HG03571 (cell line): ENCODE data around the gene LRCH1.

Source experiments
- ATAC-seq: cut with Tn5 transposase; IDR thresholded peaks from one replicate; pipeline ENCODE4 v1.9.1; 2021; ENCODE audit not compliant: unreplicated experiment

Gene LRCH1

DNA sequence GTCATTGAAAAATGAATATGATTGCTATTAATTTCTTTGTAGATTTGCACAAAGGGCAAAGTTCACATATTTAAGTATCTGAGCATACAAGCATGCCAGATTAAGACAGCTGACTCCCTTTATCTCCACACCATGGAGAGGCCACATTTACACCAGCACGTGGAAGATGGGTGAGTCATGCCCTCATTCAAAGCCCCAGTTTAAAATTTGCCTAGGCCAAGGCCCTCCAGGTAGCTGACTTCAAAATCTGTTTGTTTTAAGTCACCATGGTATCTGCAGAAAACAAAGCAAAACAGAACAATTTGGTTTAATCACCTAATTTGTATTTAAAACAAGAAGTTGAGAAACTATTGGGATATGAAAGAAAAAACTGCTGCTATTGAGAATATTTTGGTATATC lies 134.8 kb downstream of the LRCH1 start:
- ATAC-seq: no peak

DNA sequence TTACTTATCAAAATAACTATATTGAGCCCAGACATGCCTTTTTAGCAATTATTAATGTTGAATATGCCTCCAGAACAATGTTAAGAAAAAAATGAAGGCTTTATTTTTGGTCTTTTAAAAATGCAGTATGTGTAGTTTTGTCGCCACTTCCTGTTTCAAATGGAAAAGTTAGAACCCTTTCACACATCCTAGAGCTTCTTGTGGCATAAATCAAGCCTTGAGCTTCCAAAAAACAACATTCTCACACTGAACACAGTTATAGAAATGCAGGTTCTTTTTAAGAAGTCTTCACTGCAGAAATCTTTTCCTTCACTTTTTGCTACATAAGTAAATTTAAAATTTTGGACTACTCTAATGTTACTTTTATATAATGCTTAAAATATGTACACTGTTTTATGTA lies 135.3 kb downstream of the LRCH1 start:
- no peak for ATAC-seq

DNA sequence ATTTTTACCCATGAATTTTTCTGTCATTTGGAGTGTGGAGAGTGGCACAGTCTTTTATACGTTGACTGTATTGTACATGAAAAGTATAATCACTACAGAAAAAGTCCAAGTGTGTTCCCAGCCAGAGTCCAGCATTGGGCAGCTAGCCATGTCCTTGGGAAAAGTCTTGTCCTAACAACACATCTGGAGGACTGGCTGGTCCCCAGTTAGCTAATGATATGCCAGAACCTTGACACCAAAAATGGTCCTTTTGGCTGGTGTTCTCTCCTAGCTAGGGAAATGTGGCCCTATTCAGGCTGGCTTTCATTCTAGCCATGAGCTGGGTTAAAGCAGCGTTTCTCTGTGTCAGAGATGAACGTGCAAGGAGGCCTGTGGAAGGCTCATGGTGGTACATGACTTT lies 145.0 kb downstream of the LRCH1 start:
- ATAC-seq: no peak

DNA sequence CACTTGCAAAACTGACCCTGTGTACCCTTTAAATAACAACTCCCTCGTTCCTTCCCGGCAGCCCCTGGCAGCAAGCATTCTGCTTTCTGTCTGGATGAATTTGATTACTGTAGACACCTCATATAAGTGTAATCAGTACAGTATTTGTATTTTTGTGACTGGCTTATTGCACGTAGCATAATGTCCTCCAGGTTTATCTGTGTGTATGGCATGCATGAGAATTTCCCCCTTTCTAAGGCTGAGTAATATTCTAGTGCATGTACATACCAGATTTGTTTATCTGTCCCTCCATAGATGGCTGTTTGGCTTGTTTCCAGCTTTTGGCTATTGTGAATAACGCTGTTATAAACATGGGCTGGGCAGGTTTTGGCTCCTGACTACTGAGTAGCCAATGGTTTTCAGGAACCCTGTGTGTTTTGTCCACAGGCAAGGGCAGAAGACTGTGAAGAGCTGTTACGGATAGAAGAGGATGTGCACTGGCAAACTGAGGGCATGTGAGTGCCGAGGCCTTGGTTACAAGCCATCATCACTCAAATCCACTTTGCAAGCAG lies 146.0 kb downstream of the LRCH1 start:
- ATAC-seq: no peak

DNA sequence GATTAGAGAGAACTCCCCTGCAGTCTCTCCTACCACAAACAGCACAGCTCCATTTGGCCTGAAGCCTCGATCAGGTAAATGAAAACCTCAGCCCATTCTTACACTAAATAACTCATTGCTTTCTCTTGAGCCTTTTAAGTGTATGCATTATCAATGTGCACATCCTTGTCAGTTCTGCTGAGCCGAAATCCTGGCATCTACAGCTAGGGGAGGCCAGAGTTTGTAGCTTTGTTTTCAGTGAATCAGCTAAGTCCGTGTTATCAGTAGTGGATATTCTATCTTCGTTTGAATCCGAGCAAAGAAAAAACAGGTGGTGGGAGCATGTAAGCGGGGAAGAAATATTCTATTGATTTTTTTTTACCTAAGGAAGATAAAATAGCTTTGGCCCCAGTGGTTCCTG lies 159.6 kb downstream of the LRCH1 start:
- ATAC-seq: no peak

DNA sequence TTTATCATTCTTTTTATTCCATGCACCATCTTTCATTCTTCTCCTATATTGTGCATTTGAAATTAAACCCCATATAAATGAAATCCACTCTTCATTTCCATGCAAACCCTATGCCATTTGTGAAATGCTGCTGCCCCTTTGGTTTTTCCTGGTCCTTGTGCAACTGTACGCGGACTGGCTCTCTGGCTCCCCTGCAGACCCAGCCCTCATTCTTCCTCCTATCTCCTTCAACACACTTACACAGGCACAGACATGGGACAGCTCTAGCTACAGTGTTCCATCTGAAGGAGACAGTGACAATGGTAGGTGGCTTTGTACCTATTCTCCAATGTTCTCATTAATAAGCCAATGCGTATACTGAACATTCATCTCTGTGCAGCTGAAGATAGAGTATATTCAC lies 162.4 kb downstream of the LRCH1 start:
- no peak for ATAC-seq

DNA sequence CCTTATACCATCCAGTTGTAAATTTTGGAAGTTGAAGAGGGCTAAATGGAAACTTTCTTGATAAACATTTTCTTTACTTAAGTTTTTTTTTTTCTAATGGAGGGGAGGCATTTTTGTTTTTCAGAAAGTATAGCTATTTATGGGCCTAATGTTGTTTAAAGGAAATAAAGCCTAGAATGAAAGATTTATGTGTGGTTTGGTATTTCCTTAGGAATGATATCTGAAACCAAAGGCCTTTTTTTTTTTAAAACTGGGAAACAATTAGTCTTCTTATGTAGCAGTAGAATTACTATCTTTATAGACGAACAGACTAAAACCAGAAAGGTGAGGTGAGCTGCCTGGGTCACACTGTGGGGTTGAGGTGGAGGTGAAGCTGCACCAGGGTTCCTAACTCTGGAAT lies 163.9 kb downstream of the LRCH1 start:
- no peak for ATAC-seq

DNA sequence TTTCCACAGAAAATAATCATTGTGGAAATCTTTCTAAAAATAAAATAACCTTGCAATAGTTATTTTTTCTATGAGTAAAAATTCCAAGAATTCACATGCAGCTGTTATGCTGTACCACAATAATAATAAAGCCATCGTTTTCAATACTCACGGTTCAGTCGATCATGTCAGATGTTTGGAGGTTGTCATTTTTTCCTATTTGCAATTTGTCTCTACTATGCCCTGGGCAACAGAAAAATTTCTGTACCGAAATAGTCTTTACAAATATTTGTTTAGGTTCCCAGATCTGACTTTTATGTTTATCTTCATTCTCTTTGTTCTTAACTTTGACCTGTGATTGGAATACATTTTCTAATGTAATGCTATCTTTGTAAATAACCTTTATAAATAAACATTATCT lies 164.3 kb downstream of the LRCH1 start:
- no peak for ATAC-seq

DNA sequence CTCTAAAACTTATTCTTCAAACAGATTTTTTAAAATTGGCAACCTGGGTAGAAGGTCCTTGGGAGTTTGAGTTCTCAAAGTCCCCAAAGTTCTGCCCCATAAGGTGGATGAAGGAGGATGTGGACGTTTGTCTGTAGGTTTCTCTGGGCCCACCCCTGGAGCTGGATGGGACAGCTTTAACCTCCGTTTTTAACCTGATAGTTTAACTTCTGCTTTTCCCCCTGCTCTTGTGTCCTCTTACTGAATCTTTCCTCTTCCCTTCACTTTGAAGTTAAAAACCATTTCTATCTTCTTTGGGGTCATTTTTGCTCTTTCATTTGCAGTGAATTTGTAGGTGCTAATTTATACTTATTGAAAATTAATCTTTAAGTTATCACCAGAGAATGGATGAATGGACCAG lies 164.9 kb downstream of the LRCH1 start:
- no peak for ATAC-seq

DNA sequence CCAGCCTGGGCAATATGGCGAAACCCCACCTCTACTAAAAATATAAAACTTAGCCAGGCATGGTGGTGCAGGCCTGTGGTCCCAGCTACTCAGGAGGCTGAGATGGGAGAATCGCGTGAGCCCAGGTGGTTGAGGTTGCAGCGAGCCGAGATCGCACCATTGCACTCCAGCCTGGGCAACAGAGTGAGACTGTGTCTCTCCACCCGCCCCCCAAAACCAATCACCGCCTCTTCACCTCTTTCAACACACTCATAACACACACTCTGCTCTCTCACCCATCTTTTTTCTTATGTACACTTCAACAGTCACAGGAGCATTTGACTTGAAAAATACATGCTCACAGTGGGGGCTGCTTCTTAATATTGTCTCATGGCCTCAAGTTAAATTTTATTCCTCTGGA lies 167.2 kb downstream of the LRCH1 start:
- ATAC-seq: no peak

DNA sequence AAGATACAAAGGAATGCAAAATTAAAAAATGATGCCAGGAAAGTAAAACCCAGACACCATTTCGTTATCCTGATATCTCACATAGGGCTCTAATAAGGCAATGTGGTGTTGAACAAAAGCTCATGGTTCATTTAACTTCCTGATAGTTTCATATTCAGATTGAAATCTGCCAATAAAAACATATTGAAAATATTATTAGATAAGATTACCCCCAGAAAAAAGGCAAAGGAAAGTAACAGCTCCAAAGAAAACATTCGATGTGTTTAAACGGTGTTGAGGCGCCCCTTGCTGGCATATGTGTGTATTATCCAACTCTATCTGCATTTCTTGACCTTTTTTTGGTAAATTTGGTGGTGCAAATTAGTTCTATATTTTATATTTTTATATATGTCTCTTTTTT lies 168.1 kb downstream of the LRCH1 start:
- ATAC-seq: no peak

DNA sequence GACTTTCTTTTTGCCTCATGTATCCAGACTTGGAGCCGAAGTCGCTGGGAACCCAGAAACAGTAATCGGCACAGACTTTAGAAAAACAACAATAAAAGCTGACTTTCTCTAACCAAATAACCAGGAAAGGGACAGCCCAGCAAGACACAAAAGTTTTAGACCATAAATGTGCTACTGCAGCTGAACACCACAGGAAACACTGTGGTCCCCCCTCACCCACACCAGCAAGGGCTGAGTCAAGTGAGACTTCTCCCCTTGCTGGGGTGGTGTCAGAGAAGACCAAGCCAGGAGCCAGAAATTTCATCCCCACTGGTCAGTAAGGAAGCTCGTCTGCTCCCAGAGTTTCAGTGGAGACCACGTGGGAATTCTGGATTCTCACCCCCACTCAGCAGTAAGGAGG lies 173.4 kb downstream of the LRCH1 start:
- no peak for ATAC-seq

DNA sequence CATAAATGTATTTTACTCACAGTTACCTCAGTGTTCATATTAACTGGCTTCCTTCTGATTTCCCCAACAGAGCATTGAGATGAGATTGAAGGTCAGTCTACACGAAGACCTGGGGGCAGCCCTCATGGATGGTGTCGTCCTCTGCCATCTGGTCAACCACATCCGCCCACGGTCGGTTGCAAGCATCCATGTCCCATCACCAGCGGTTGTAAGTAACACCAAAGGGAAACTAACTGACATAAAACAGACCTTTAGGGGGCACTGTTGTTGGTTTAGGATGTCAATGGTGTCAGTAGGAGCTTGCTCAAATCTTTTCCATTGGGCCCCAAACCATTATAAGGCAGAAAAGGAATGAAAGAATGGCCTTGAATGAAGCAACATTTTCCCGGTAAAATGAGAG lies 175.8 kb downstream of the LRCH1 start:
- ATAC-seq: no peak

DNA sequence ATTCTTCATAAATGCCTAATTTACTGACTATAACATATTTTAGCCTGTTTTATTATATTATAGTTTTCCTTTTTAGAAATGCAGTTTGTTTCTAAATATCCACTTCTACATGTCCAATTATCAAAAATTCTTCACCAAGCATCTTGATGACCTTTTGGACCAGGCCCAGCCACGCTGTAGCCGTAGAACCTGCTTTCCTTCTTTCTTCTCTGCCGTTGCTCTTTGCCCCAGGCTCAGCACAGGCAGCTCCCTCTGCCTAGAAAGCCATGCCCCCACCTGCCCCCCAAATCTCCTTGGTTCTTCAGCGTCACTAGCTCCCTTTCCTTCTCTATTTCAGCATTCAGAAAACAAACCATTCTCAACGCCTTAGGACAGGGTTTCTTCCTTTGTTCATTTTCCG lies 178.6 kb downstream of the LRCH1 start:
- ATAC-seq: no peak

DNA sequence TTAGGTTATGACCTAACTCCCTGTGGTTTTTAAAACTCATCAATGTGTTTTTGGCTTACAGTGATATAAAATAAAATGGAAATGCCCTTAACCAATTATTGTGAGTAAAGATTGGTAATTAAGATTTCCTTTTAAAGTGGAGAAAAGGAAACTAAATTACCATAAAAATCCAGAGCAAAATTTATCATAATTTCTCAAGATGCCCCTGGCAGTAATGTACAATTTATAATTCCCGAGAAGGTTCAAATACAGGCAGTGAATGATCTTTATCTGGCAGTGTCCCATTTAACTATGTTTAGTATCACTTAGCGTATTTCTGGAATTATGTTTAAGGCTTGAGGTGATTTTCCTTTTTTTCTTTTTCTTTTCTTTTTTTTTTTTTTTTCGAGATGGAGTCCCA lies 182.5 kb downstream of the LRCH1 start:
- no peak for ATAC-seq

DNA sequence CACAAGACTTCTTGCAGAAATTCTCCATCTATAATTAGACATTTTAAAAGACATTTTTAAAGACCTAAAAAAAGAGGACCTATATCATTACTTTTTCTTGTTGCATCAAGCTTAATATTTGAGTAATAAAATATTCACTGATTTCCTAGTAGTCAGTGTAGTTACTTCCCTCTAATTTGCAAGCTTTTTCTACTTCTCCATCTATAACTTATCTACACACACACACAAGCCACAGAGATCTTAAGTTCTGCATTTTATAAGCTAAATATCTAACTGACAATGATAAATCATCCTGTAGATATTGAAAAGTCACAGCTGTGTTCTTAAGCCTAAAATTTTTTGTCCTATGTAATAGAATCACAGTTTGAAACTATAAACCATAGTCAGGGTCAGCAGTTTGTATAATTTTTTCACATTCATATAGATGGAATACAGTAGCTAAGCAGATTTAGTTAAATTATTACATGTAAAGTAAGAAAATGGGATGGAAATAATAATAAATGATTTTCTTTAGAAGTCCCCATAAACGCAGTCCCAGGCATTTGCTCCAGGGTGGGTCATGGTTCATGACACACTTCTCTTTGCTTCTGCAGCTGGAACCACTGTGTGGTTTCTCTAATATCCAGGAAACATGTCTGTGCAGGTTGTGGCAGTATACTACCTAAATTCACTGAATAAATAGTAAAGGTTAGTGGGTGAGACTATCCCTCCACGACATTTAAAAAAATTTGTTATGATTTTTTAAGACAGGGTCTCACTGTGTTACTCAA lies 183.8 kb downstream of the LRCH1 start:
- no peak for ATAC-seq

DNA sequence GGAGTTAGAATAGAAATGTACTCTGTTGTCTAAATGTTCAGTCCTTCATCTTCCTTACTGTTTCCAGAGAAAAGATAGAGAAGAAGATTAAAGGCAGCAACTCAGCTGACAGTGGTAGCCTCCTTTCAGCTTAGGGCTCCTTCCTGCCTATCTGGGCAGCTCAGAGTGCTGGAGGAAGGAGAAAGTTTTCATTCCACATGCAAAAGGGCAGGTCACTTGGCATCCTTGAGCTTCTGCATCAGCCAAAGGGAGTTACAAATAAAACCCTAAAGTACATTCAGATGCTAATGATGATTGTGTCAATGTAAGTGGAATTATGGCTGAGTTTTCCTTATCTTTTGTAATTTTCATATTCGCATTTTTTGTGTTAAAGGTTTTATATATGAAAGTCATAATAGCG lies 185.1 kb downstream of the LRCH1 start:
- no peak for ATAC-seq

DNA sequence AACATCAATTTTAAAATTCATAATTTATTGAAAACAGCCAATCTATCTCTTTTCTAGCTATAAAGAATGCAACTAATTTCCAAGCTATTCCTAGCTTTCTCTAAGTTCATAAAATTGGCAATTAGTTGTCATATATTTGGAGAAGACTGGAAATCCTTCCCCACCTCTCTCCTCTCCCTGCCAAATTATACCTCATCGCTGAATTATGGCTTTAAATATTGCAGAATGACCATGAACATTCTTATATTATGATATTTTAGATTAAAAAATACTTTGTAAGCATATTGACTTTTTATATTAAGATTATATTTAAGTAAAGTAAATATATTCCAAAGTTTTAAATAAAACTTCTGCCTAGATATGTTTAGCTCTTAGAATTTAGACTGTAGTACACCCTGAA lies 185.8 kb downstream of the LRCH1 start:
- ATAC-seq: no peak

DNA sequence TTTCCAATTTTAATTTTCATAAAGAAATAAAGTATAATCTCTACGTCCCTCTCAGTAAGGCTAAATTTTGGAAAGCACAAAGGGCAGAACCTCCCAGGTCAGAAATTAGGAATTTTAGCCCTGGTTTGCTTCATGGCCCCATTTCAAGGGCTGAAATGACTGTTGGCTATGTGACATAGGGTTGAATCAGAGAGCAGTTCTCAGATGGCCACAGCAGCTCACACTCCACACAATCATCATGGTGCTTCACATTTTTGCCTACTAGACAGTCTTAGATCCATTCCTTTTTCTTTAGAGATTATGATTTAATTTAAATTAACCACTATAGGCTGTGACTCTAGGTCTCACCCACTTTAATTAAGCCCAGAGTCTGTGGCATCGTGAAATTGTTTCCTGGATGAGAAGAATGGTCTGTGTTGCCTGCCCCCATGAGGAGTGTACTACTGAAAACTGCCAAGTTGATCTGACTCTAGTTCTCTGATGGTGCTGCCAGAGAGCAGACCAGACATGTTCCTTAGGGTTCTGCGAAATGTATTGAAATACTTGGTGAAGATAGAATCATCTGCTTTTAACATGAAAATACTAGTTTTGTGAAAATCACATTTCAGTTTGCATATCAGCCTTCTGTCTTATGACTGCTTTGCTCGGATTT lies 186.6 kb downstream of the LRCH1 start:
- no peak for ATAC-seq

DNA sequence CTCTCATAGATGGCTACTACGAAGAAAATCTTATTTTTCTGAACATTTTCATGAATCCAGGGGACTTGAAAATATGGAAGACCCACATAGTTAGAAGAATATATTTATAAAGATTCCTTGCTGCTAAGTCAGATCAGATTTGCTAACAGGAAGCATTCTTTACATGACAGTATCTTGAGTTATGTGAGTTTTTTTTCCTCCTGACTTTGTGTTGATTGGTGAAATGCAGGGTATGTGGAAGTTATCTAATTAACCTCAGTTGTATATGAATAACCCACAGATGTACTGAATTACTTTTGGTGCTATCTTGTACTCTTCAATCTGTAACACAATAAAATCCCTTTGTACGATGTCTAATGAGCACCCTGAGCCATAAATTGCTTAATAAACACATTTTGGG lies 190.2 kb downstream of the LRCH1 start:
- ATAC-seq: no peak

DNA sequence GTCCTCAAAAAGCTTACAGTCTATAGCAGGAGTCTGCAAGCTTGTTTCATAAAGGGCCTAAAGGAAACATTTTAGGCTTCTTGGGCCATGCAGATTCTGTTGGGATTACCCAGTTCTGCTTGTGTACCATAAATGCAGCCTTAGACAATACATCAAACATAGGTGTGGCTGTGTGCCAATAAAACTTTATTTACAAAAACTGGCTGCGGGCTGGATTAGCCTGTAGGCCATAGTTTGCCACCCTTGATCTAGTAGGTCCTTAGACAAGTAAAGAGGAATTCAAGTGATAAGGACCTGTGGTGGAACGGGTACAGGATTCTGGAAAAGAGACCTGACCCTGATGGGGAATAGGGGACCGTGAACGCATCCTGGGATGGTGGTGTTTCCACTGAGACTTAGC lies 192.1 kb downstream of the LRCH1 start:
- no peak for ATAC-seq

DNA sequence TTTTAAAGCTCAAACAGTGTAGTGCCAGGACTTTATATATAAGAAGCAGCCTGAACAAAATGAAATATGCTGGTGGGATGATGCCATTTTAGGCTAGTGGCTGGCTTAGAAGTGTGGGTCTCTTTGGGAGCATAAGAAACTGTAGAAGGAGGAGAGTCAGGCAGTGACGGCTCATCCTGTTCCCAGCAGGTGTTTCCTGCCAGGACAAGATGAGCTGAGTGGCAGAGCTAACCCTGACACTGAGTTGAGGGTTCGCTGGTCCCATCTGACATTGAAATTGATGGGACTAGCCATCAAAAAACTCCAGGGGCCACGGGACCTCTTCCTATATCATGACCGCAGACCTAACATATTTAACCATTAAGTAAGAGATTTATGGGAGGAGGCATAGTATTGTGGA lies 192.7 kb downstream of the LRCH1 start:
- no peak for ATAC-seq
